Gastroesophageal sphincter (tissue), 3 donors: Measurements from ENCODE around the gene ALKBH8.

ENCODE experiments used
- EP300 ChIP-seq: sonication (generic); formaldehyde crosslinking; IDR thresholded peaks from one replicate; pipeline ENCODE4 v1.6.1; 2017; ENCODE audit warnings: antibody characterized with exemption, mild to moderate bottlenecking
- POLR2AphosphoS5 ChIP-seq: sonication (generic); formaldehyde crosslinking; IDR thresholded peaks from one replicate; pipeline ENCODE4 v1.6.1; 2017; ENCODE audit warnings: antibody characterized with exemption
- TF ChIP-seq, protein P1 (sequence below), 4 experiments: fragments of 200-600 bp in 2 of 4; fragments of 450-650 bp in 2 of 4; sonication (generic) in 1 of 4; IDR thresholded peaks; one replicate each; pipeline ENCODE4 v1.5.1; 2017 to 2019; ENCODE audit warnings: antibody characterized with exemption in 4 of 4, mild to moderate bottlenecking in 2 of 4, moderate library complexity in 2 of 4

GRCh38 chr11:107526197-107526596 lies 39.3 kb downstream of the ALKBH8 start:
- TF ChIP-seq POLR2AphosphoS5 (no peak), EP300 (no peak)
- TF ChIP-seq, protein P1, sequence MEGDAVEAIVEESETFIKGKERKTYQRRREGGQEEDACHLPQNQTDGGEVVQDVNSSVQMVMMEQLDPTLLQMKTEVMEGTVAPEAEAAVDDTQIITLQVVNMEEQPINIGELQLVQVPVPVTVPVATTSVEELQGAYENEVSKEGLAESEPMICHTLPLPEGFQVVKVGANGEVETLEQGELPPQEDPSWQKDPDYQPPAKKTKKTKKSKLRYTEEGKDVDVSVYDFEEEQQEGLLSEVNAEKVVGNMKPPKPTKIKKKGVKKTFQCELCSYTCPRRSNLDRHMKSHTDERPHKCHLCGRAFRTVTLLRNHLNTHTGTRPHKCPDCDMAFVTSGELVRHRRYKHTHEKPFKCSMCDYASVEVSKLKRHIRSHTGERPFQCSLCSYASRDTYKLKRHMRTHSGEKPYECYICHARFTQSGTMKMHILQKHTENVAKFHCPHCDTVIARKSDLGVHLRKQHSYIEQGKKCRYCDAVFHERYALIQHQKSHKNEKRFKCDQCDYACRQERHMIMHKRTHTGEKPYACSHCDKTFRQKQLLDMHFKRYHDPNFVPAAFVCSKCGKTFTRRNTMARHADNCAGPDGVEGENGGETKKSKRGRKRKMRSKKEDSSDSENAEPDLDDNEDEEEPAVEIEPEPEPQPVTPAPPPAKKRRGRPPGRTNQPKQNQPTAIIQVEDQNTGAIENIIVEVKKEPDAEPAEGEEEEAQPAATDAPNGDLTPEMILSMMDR (IDR thresholded peaks at IDR 0.05) = no peak
